A549 (cell line): ENCODE data around the gene MAMDC4.
A peak's percentile ranks its signal among the peaks of the same experiment; 100 is the strongest.
"Not testable (repeated sequence)": the region's sequence is repeated elsewhere in the genome, so short reads cannot be mapped to it uniquely, and the experiment has no call there.

Experiments used
- CEBPB ChIP-seq, 2 experiments: fragments of >200 bp in 1 of 2; sonication (Bioruptor Twin) in 1 of 2; formaldehyde crosslinking in 1 of 2; IDR thresholded peaks; 2 replicates each; pipeline ENCODE4 v1.6.1; 2012 to 2016
- CHD2 ChIP-seq: fragments of 150-350 bp; IDR thresholded peaks from 2 replicates; pipeline ENCODE4 v1.6.1; 2014; ENCODE audit warnings: low read length; ENCODE audit not compliant: partially characterized antibody
- CTCF ChIP-seq: fragments of >200 bp; sonication (Bioruptor Twin); formaldehyde crosslinking; IDR thresholded peaks from 3 replicates; pipeline ENCODE4 v1.5.1; 2016
- EP300 ChIP-seq, 2 experiments: fragments of >200 bp; sonication (Bioruptor Twin); formaldehyde crosslinking; IDR thresholded peaks; 2 replicates in 1 of 2; 3 replicates in 1 of 2; pipeline ENCODE4 v1.6.1; 2016 to 2017
- JUN ChIP-seq, 2 experiments: fragments of >200 bp; sonication (Bioruptor Twin); formaldehyde crosslinking; IDR thresholded peaks; 2 replicates in 1 of 2; 3 replicates in 1 of 2; pipeline ENCODE4 v1.6.1; 2016 to 2017
- MAX ChIP-seq: IDR thresholded peaks from 2 replicates; pipeline ENCODE4 v1.6.1; 2012
- MYC ChIP-seq: IDR thresholded peaks from 2 replicates; pipeline ENCODE4 v1.6.1; 2012; ENCODE audit warnings: mild to moderate bottlenecking, inconsistent platforms, low read length, improper control_type of control experiment, borderline replicate concordance
- NR3C1 ChIP-seq: fragments of >200 bp; sonication (Bioruptor Twin); formaldehyde crosslinking; IDR thresholded peaks from 3 replicates; pipeline ENCODE4 v1.6.1; 2017
- POLR2A ChIP-seq: IDR thresholded peaks from 2 replicates; pipeline ENCODE4 v1.6.1; 2012; ENCODE audit warnings: mild to moderate bottlenecking, low read length
- RNF2 ChIP-seq: fragments of 200-600 bp; sonication (generic); IDR thresholded peaks from 2 replicates; pipeline ENCODE4 v1.6.1; 2016; ENCODE audit warnings: low read depth, mild to moderate bottlenecking, antibody characterized with exemption, moderate library complexity, borderline replicate concordance
- SMC3 ChIP-seq: fragments of >200 bp; sonication (Bioruptor Twin); formaldehyde crosslinking; IDR thresholded peaks from 3 replicates; pipeline ENCODE4 v1.6.1; 2018; ENCODE audit warnings: inconsistent platforms
- USF2 ChIP-seq: fragments of 450-650 bp; IDR thresholded peaks from 2 replicates; pipeline ENCODE4 v1.6.1; 2014; ENCODE audit warnings: antibody characterized with exemption
- ZC3H11A ChIP-seq: fragments of 450-650 bp; IDR thresholded peaks from 2 replicates; pipeline ENCODE4 v1.6.1; 2014; ENCODE audit warnings: antibody characterized with exemption, mild to moderate bottlenecking
- TF ChIP-seq, protein P1 (sequence below): IDR thresholded peaks from 2 replicates; pipeline ENCODE4 v1.6.1; 2012; ENCODE audit warnings: low read depth, borderline replicate concordance

GRCh38 chr9:136841646-136842379, 10.3 kb upstream of the MAMDC4 start:
- not testable (repeated sequence) for TF ChIP-seq POLR2A; SMC3; CTCF; MAX; EP300 (IDR thresholded peaks at IDR 0.05); CEBPB (IDR thresholded peaks at IDR 0.05); CHD2; NR3C1; MYC; RNF2; USF2; ZC3H11A
- 0 out of 5 replicates have a peak, but pooled peaks of 1 of the 2 experiments have one; percentile 5 for TF ChIP-seq JUN (IDR thresholded peaks at IDR 0.05)
- TF ChIP-seq, protein P1, sequence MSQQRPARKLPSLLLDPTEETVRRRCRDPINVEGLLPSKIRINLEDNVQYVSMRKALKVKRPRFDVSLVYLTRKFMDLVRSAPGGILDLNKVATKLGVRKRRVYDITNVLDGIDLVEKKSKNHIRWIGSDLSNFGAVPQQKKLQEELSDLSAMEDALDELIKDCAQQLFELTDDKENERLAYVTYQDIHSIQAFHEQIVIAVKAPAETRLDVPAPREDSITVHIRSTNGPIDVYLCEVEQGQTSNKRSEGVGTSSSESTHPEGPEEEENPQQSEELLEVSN: not testable (repeated sequence)
